ENCODE results near the gene MYO16.

Gene MYO16

GRCh38 chr13:109244566-109244965 is 615.2 kb downstream of the MYO16 start:
- DNase-seq (ENCODE audit: low read depth): no peak

- no peak for DNase-seq (ENCODE audit: low read depth)
Observed at GRCh38 chr13:109246001-109246400, 616.6 kb downstream of the MYO16 start.

- DNase-seq (ENCODE audit: low read depth): no peak
Observed at GRCh38 chr13:109249780-109250528, 620.5 kb downstream of the MYO16 start.

- no peak for DNase-seq (ENCODE audit: low read depth)
Observed at GRCh38 chr13:109251956-109252355, 622.5 kb downstream of the MYO16 start.

- no peak for DNase-seq (ENCODE audit: low read depth)
Observed at GRCh38 chr13:109253316-109253715, 623.9 kb downstream of the MYO16 start.

DNA sequence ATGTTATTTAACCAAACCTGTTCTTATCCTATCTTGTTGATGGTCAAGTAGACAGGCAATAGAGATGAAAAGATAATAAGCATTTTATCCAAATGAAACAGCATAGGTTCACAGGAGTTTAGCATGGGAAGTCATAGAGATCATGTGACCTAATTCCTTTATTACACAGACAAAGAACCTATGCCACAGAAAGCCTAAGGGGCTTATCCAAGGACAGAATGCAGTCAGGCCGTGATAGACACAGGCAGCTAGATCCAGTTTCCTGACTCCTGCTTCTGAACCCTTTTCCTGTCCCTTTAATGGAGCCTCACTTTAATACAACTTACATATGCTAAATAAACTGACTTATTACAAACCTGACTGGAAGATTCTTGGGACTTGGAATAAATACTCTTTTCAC is 624.9 kb downstream of the MYO16 start:
- no peak for DNase-seq (ENCODE audit: low read depth)

DNA sequence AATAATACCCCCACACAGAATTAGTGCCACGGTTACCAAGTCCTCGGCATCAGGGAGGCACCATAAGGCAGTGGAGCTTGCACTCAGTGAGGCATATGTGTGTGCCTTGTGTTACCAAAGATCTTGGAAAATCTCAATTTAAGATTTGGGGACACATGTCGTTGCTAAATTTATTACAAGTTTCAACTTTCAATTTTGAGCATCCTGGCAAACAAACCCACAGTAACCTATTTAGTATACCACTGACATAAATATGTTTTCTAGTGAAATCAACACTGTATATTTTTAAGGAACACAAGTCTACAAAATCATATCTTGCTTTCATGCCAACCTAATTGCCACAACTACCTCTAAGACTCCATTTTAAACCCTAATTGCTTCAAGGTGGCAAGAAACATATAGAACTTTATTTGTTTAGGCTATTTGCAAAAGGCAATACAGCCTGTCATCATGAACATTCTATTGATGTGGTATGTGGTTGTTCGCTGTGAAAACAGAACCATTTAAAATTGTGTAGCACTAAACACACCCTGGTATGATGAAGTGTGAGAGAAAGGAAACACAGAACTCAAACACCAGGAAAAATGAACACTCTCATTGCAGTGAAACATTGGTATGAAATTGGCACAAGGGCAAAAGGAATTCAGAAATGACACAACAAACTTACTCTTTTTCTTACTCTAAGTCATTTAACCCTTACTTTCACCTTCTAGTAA is 625.9 kb downstream of the MYO16 start:
- no peak for DNase-seq (ENCODE audit: low read depth)

DNA sequence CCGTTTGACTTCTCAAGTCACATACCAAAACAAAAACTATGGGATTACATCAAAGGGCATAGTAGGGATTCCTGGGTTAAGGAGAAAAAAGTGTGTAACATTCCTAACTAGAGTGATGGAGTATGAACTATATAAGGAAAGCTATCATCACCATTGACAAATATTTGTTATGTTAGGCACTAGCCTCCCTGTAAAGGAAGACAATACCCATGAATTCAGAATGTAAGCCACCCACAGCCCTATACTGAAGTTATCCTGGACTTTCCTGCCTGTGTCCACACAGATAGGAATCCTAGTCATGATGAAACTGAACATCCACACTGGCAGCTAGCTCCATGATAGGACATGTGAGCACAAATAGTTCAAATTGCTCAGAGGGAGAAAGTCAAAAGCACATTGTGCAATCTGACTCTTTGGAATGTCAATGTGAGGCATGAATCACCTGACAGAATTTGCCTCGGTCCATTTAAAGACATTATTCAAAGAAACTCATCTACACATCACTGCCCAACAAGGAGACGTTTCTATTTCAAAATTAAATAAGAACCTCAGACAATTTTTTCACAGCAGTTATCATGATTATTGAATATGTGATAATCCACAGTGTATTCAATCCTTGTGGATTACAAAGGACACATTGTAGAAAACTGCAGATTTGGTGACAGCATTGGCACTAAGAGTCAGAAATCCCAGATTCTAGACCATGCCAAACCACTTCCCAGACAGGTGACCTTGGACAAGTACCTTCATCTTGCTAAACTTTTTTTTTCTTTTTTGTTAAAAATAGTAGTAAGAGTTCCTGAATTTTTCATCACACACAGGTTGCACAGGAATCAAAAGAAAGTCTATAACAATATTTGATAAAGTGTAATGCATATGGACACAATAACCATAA is 627.7 kb downstream of the MYO16 start:
- no peak for DNase-seq (ENCODE audit: low read depth)
